ENCODE data around the gene RGS19.

DNA sequence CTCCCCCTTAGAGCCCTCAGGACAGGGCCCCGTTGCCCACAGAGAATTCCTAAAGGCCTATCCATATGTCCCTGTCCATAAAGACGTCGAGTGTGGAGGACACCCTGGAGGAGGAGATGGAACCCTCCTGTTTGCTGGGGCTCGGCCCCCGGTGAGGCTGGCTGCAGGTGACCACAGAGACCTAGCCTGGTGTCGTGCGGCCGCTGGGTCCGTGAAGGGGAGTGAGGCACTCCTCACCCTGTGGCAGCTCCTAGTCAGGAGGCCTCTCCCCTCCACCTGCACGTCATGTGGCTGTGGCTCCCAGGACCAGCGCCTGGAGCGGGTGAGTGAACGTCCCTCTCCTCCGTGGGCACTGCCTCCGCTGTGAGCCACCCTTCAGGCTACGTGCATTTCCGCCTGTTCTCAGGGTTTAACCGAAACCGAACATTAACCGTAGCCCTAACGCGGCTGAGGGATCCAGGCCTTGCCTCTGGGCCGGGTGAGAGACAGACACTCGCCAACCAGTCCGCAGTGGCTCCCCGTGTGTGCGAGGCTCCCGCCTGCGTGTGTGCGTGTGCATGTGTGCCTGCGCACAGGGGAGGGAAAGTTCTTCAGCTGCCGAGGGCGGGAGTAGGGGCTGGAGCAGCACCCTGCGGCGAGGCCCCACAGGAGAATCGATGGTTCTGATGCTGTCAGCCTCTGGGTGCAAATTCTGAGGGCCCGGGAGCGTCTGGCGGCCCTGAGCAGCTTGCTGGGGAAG, 22.3 kb downstream of the RGS19 start:
- TF ChIP-seq CTCF (IDR thresholded peaks at IDR 0.05) = no peak
- TF ChIP-seq POLR2A (IDR thresholded peaks at IDR 0.05) = no peak
- no peak for TF ChIP-seq POLR2AphosphoS5 (IDR thresholded peaks at IDR 0.05)
